ENCODE data around the gene ARSG. TPM values are rescaled to one million over a fixed set of nuclear protein-coding genes. Genes with fewer than 3 reads are reported as not detected.
"Not testable (repeated sequence)": the region's sequence is repeated elsewhere in the genome, so short reads cannot be mapped to it uniquely, and the experiment has no call there.

ARSG gene
- total and polyA plus RNA-seq, 5 experiments from 2014 or later = 10.4 to 15.1 (median 12.9) TPM

DNA sequence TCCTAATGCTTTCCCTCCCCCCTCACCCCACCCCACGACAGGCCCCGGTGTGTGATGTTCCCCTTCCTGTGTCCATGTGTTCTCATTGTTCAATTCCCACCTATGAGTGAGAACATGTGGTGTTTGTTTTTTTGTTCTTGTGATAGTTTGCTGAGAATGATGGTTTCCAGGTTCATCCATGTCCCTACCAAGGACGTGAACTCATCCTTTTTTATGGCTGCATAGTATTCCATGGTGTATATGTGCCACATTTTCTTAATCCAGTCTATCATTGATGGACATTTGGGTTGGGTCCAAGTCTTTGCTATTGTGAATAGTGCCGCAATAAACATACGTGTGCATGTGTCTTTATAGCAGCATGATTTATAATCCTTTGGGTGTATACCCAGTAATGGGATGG lies 112.5 kb downstream of the ARSG start:
- ATAC-seq, H3K27ac Mint-ChIP-seq, DNase-seq, POLR2A ChIA-PET, H3K4me3 Mint-ChIP-seq, H3K27me3 Mint-ChIP-seq: not testable (repeated sequence)
- Mint-ChIP-seq H3K9me3 (peaks cover 13 to 40% (median 21%) of the 10 kb centered on the region in 9 donors), H3K36me3 (peaks cover 17 to 44% (median 36%) of the 10 kb centered on the region in 3 donors), H3K4me1 (peaks cover 6 to 17% (median 15%) of the 10 kb centered on the region in 4 donors)

- not testable (repeated sequence) for H3K27ac Mint-ChIP-seq, DNase-seq, ATAC-seq, H3K27me3 Mint-ChIP-seq, H3K4me3 Mint-ChIP-seq, H3K4me1 Mint-ChIP-seq
- H3K9me3 Mint-ChIP-seq = peaks cover 13 to 47% (median 21%) of the 10 kb centered on the region in 9 donors
- H3K36me3 Mint-ChIP-seq = peaks cover 17 to 44% (median 36%) of the 10 kb centered on the region in 3 donors
- POLR2A ChIA-PET = interaction anchor here (1.3 to 1.6 kb wide), 2 partner anchors 23 to 116 kb away, joined by 3 to 6 read pairs; partner anchors contain the start of gene ARSG
Measured at GRCh38 chr17:68407656-68408055, 116.4 kb downstream of the ARSG start.

DNA sequence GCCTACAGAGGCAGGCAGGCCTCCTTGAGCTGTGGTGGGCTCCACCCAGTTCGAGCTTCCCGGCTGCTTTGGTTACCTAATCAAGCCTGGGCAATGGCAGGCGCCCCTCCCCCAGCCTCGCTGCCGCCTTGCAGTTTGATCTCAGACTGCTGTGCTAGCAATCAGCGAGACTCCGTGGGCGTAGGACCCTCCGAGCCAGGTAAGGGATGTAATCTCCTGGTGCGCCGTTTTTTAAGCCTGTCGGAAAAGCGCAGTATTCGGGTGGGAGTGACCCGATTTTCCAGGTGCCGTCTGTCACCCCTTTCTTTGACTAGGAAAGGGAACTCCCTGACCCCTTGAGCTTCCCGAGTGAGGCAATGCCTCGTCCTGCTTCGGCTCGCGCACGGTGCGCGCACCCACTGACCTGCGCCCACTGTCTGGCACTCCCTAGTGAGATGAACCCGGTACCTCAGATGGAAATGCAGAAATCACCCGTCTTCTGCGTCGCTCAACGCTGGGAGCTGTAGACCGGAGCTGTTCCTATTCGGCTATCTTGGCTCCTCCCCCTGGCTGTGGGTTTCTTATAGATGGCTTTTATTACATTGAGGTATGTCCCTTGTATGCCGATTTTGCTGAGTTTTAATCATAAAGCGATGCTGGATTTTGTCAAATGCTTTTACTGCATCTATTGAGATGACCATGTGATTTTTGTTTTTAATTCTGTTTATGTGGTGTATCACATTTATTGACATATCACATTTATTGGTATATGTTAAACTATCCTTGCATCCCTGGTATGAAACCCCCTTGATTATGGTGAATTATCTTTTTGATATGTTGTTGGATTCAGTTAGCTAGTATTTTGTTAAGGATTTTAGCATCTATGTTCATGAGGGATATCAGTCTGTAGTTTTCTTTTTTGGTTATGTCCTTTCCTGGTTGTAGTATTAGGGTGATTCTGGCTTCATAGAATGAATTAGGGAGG lies 122.6 kb downstream of the ARSG start:
- POLR2A ChIA-PET = interaction anchor here (1.0 to 2.3 kb wide), 6 partner anchors 14 to 127 kb away, joined by 3 to 26 read pairs (median 4); partner anchors contain the start of genes ARSG and SLC16A6
- not testable (repeated sequence) for H3K27me3 Mint-ChIP-seq
- Mint-ChIP-seq H3K4me1 (peaks cover 10 to 35% (median 31%) of the 10 kb centered on the region in 4 donors), H3K4me3 (peak overlapping the region; percentile 75 to 98 (median 96)), H3K9me3 (peaks cover 0 to 26% (median 12%) of the 10 kb centered on the region in 9 donors), H3K36me3 (peaks cover 0 to 20% (median 6%) of the 10 kb centered on the region in 3 donors), H3K27ac (peak overlapping the region; percentile 74 to 99 (median 95))
- ATAC-seq (peak; percentile 94 to 95), DNase-seq (peak in 9 of 10 donors; percentile 34 to 83 (median 72))

GRCh38 chr17:68414901-68415300 lies 123.6 kb downstream of the ARSG start:
- H3K9me3 Mint-ChIP-seq = peaks cover 0 to 26% (median 12%) of the 10 kb centered on the region in 9 donors
- H3K27me3 Mint-ChIP-seq = not testable (repeated sequence)
- DNase-seq (peak in 3 of 10 donors; percentile 51 to 73 (median 69)), ATAC-seq (peak; percentile 39 to 57)
- H3K36me3 Mint-ChIP-seq = peaks cover 2 to 20% (median 6%) of the 10 kb centered on the region in 3 donors
- POLR2A ChIA-PET = interaction anchor here (0.6 to 2.3 kb wide), 7 partner anchors 15 to 357 kb away, joined by 3 to 26 read pairs (median 4); partner anchors contain the start of genes ARSG and SLC16A6
- H3K4me1 Mint-ChIP-seq = peaks cover 10 to 41% (median 31%) of the 10 kb centered on the region in 4 donors
- peak overlapping the region; percentile 74 to 99 (median 95) for H3K27ac Mint-ChIP-seq
- H3K4me3 Mint-ChIP-seq = peak overlapping the region; percentile 75 to 98 (median 96)

- no peak for DNase-seq
- no peak for ATAC-seq
- peaks cover 0 to 18% (median 12%) of the 10 kb centered on the region in 9 donors for H3K9me3 Mint-ChIP-seq
- H3K27ac Mint-ChIP-seq = peak overlapping the region in 1 of 10 donors; percentile 21
- peaks cover 6 to 30% (median 19%) of the 10 kb centered on the region in 3 donors for H3K36me3 Mint-ChIP-seq
- no peak overlapping the region for H3K4me3 Mint-ChIP-seq
- H3K4me1 Mint-ChIP-seq = peaks cover 15 to 44% (median 31%) of the 10 kb centered on the region in 4 donors
- no peaks in the 10 kb centered on the region for H3K27me3 Mint-ChIP-seq
- POLR2A ChIA-PET = interaction anchor here (1.5 to 2.6 kb wide), 2 partner anchors 120 to 125 kb away, joined by 3 to 20 read pairs; partner anchors contain the start of genes ARSG and SLC16A6
Measured at GRCh38 chr17:68417317-68417716, 126.0 kb downstream of the ARSG start.

DNA sequence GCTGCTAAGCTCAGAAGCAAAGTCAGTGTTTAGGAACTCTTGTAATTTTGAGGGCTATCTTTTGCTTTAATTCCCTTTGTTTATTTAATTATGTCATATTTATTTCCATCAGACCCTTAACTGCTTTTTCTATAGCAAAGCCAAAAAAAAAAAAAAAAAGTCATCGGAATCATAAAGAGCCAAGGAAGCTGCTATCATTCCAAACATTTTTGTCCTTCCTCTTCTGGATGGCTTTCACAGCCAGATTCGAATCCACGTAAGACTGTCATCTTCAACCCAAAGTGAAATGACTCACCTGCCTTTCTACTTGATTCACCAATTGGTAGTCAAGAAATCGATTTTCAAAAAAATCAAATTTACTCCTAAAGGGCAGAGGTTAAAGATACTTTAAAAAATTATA lies 127.6 kb downstream of the ARSG start:
- Mint-ChIP-seq H3K4me1 (peaks cover 15 to 48% (median 29%) of the 10 kb centered on the region in 4 donors), H3K27me3 (no peaks in the 10 kb centered on the region), H3K4me3 (no peak overlapping the region), H3K27ac (no peak overlapping the region), H3K36me3 (peaks cover 6 to 30% (median 19%) of the 10 kb centered on the region in 3 donors), H3K9me3 (peaks cover 0 to 18% (median 11%) of the 10 kb centered on the region in 9 donors)
- ATAC-seq (no peak), DNase-seq (no peak)
- POLR2A ChIA-PET = interaction anchor here (0.7 to 1.5 kb wide), 3 partner anchors 20 to 128 kb away, joined by 3 to 9 read pairs (median 5); partner anchors contain the start of genes ARSG and SLC16A6

GRCh38 chr17:68420065-68420464 lies 128.8 kb downstream of the ARSG start:
- ATAC-seq (no peak), DNase-seq (no peak)
- peaks cover 0 to 13% (median 10%) of the 10 kb centered on the region in 9 donors for H3K9me3 Mint-ChIP-seq
- H3K27me3 Mint-ChIP-seq = no peaks in the 10 kb centered on the region
- H3K27ac Mint-ChIP-seq = peak overlapping the region in 1 of 10 donors; percentile 24
- peaks cover under 1 to 27% (median 26%) of the 10 kb centered on the region in 3 donors for H3K36me3 Mint-ChIP-seq
- peaks cover 8 to 39% (median 17%) of the 10 kb centered on the region in 4 donors for H3K4me1 Mint-ChIP-seq
- no peak overlapping the region for H3K4me3 Mint-ChIP-seq
- POLR2A ChIA-PET = interaction anchor here (1.5 kb wide), 1 partner anchor 129 kb away, joined by 9 read pairs; the partner anchor contains the start of genes ARSG and SLC16A6

DNA sequence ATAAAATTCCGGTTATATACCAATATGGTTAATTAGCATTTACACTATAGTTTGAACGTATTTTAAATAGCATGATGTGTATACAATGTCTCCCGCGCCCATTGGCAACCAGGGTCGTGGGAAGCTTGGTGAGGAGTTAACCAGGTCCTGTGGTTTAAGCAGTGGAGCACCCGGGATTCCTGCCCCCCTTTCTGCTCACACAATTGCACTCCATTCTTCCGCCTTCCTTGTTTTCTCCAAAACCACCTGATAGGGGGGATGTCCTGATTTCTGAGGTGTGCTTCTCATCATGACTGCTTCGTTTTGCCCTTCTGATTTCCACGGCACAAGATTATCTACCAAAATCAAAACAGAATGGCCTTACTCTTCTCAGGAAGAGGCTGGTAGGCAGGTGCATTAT lies 130.2 kb downstream of the ARSG start:
- Mint-ChIP-seq H3K4me1 (peaks cover 3 to 26% (median 5%) of the 10 kb centered on the region in 4 donors), H3K36me3 (peaks cover 0 to 26% (median 20%) of the 10 kb centered on the region in 3 donors), H3K27ac (peak overlapping the region in 1 of 10 donors; percentile 71), H3K27me3 (no peaks in the 10 kb centered on the region), H3K4me3 (no peak overlapping the region), H3K9me3 (peaks cover 0 to 5% (median 4%) of the 10 kb centered on the region in 9 donors)
- DNase-seq = no peak
- POLR2A ChIA-PET = no interaction called here
- no peak for ATAC-seq

DNA sequence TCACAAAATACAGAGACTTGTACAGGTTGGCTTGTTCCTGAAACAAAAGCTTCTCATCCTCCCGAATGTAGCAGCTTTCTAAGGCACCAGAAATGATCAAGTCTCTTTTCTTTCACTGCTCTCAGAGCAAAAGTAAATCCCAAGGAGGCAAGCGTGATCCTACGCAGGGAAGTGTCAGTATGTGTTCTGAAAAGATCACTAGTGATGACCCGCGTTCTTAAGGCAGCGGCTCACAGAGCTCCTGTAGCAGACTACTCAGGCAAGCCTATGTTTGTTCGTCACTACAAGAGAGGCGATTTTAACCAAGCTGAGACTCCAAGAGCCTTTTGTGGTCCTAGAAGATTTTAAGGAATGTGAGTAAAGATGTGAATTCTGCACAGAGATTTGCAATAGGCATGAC lies 131.5 kb downstream of the ARSG start:
- POLR2A ChIA-PET = interaction anchor here (0.7 to 1.0 kb wide), 2 partner anchors 66 to 413 kb away, joined by 3 read pairs; no protein-coding TSS in a partner anchor
- ATAC-seq (no peak), DNase-seq (no peak)
- H3K4me3 Mint-ChIP-seq = no peak overlapping the region
- H3K36me3 Mint-ChIP-seq = peaks cover 0 to 26% (median 14%) of the 10 kb centered on the region in 3 donors
- peaks cover 0 to 23% (median 2%) of the 10 kb centered on the region in 4 donors for H3K4me1 Mint-ChIP-seq
- H3K9me3 Mint-ChIP-seq = no peaks in the 10 kb centered on the region
- H3K27ac Mint-ChIP-seq = no peak overlapping the region
- no peaks in the 10 kb centered on the region for H3K27me3 Mint-ChIP-seq

GRCh38 chr17:68423251-68423650 lies 132.0 kb downstream of the ARSG start:
- Mint-ChIP-seq H3K9me3 (no peaks in the 10 kb centered on the region), H3K4me3 (no peak overlapping the region), H3K4me1 (peaks cover 0 to 18% (median 2%) of the 10 kb centered on the region in 4 donors), H3K27ac (no peak overlapping the region), H3K36me3 (peaks cover 0 to 26% (median 14%) of the 10 kb centered on the region in 3 donors), H3K27me3 (no peaks in the 10 kb centered on the region)
- ATAC-seq (no peak), DNase-seq (no peak)
- POLR2A ChIA-PET = interaction anchor here (0.7 kb wide), 1 partner anchor 414 kb away, joined by 3 read pairs; no protein-coding TSS in a partner anchor

DNA sequence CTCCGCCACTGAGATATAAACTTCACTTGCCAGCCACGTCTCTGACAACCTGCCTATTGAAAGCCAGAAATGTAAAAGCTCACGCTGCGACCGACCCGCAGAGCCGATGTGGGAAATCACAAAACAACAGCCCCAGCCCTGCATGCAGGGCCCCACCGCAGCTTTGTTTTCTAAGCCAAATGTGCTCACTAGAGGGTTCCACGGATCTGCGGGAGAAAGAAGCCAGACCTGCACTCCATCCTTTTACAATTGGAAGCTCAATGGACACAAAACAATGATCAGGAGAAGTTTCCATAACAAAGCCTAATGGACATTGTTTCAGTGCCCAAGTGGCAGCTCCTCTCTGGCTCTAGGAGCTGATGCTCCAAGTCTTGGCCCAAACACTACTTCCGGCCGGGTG lies 132.9 kb downstream of the ARSG start:
- Mint-ChIP-seq H3K27me3 (no peaks in the 10 kb centered on the region), H3K9me3 (no peaks in the 10 kb centered on the region), H3K27ac (no peak overlapping the region), H3K36me3 (peaks cover 0 to 26% (median 18%) of the 10 kb centered on the region in 3 donors), H3K4me3 (no peak overlapping the region), H3K4me1 (peaks cover 0 to 18% (median 2%) of the 10 kb centered on the region in 4 donors)
- POLR2A ChIA-PET = interaction anchor here (1.7 kb wide), 1 partner anchor 133 kb away, joined by 10 read pairs; the partner anchor contains the start of genes ARSG and SLC16A6
- no peak for DNase-seq
- ATAC-seq = no peak

DNA sequence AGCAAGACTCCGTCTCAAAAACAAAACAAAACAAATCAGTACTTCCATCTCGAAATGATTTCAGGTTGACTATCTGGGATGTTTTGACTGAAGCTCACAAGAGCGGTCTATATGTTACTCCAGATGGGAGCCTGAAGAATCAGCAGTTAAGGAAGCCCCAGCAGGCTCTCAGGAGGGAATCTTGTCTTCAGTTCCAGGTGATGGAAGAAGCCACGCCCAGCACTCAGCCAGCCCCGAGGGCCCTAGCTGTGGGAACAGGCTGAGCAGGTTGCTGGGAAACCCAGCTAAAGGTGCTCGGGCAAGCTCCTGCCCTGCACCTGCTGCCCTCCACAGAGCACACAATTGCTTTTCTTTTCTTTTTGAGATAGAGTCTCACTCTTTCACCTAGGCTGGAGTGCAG lies 133.6 kb downstream of the ARSG start:
- Mint-ChIP-seq H3K27me3 (no peaks in the 10 kb centered on the region), H3K4me3 (no peak overlapping the region), H3K9me3 (no peaks in the 10 kb centered on the region), H3K4me1 (peaks cover 0 to 13% (median 3%) of the 10 kb centered on the region in 4 donors), H3K36me3 (peaks cover 0 to 26% (median 19%) of the 10 kb centered on the region in 3 donors), H3K27ac (no peak overlapping the region)
- DNase-seq (no peak), ATAC-seq (no peak)
- POLR2A ChIA-PET = interaction anchor here (0.9 to 1.7 kb wide), 2 partner anchors 13 to 133 kb away, joined by 3 to 10 read pairs; partner anchors contain the start of genes ARSG and SLC16A6

Data from naive thymus-derived CD8-positive, alpha-beta T cell (primary cell).